Mesenchymal stem cell (in vitro differentiated cells and primary cell): ENCODE measurements around the gene PPP1R14D.

Experiments
- DNase-seq: peaks from one replicate; pipeline ENCODE4 v3.0.0-alpha.2; 2013
- H2AFZ ChIP-seq: one replicate; pipeline ENCODE4 v1.6.1; 2013; ENCODE audit warnings: low read depth, mild to moderate bottlenecking, control low read depth, inconsistent platforms, low read length, moderate library complexity
- H2AK5ac ChIP-seq: 2 replicates; pipeline ENCODE4 v1.6.1; 2013; ENCODE audit warnings: low read length, moderate library complexity, mild to moderate bottlenecking, inconsistent platforms; ENCODE audit not compliant: severe bottlenecking
- H2BK120ac ChIP-seq: one replicate; pipeline ENCODE4 v1.6.1; 2013; ENCODE audit warnings: low read depth, mild to moderate bottlenecking, inconsistent platforms, low read length, moderate library complexity
- H2BK12ac ChIP-seq, 2 experiments: one replicate each; pipeline ENCODE4 v1.6.1; 2013; ENCODE audit warnings: inconsistent platforms in 2 of 2, low read length in 2 of 2, mild to moderate bottlenecking in 2 of 2, moderate library complexity in 2 of 2, control low read depth in 1 of 2
- H2BK15ac ChIP-seq: one replicate; pipeline ENCODE4 v1.6.1; 2013; ENCODE audit warnings: mild to moderate bottlenecking, low read depth, inconsistent platforms; ENCODE audit not compliant: poor library complexity, severe bottlenecking
- H2BK5ac ChIP-seq: 2 replicates; pipeline ENCODE4 v1.6.1; 2013; ENCODE audit warnings: low read depth, mild to moderate bottlenecking, low read length, control low read depth, inconsistent platforms; ENCODE audit not compliant: poor library complexity, severe bottlenecking
- H3K14ac ChIP-seq, 2 experiments: one replicate each; pipeline ENCODE4 v1.6.1; 2013; ENCODE audit warnings: inconsistent platforms in 2 of 2, low read length in 2 of 2, control low read depth in 1 of 2, mild to moderate bottlenecking in 1 of 2, moderate library complexity in 1 of 2
- H3K18ac ChIP-seq, 2 experiments: one replicate each; pipeline ENCODE4 v1.6.1; 2013; ENCODE audit warnings: inconsistent platforms in 2 of 2, low read length in 2 of 2, control low read depth in 1 of 2, low read depth in 1 of 2, mild to moderate bottlenecking in 1 of 2
- H3K23ac ChIP-seq, 2 experiments: one replicate each; pipeline ENCODE4 v1.6.1; 2013; ENCODE audit warnings: inconsistent platforms in 2 of 2, low read length in 2 of 2, mild to moderate bottlenecking in 2 of 2, moderate library complexity in 2 of 2, control low read depth in 1 of 2
- H3K27ac ChIP-seq: 2 replicates; pipeline ENCODE4 v1.5.1; 2013; ENCODE audit warnings: mild to moderate bottlenecking, moderate library complexity, low read length, control low read depth, inconsistent platforms; ENCODE audit not compliant: poor library complexity, severe bottlenecking
- H3K27me3 ChIP-seq, 2 experiments: 2 replicates each; pipeline versions ENCODE4 v1.6.1 to v1.7.0; 2013; ENCODE audit warnings: low read length in 2 of 2, mild to moderate bottlenecking in 2 of 2, moderate library complexity in 2 of 2, control low read depth in 1 of 2, inconsistent platforms in 1 of 2; ENCODE audit not compliant: control insufficient read depth in 1 of 2, insufficient read depth in 1 of 2
- H3K36me3 ChIP-seq, 2 experiments: 2 replicates each; pipeline versions ENCODE4 v1.6.1 to v1.7.0; 2013; ENCODE audit warnings: low read length in 2 of 2, control low read depth in 1 of 2, inconsistent platforms in 1 of 2, low read depth in 1 of 2, mild to moderate bottlenecking in 1 of 2; ENCODE audit not compliant: insufficient read depth in 2 of 2, control insufficient read depth in 1 of 2
- H3K4ac ChIP-seq, 2 experiments: one replicate each; pipeline ENCODE4 v1.6.1; 2013; ENCODE audit warnings: inconsistent platforms in 2 of 2, low read length in 2 of 2, mild to moderate bottlenecking in 2 of 2, moderate library complexity in 2 of 2, control low read depth in 1 of 2, low read depth in 1 of 2
- H3K4me1 ChIP-seq: 2 replicates; pipeline ENCODE4 v1.6.1; 2013; ENCODE audit warnings: low read depth, low read length, control low read depth; ENCODE audit not compliant: control insufficient read depth, insufficient read depth
- H3K4me2 ChIP-seq: 2 replicates; pipeline ENCODE4 v1.6.1; 2013; ENCODE audit warnings: low read length, mild to moderate bottlenecking, inconsistent platforms; ENCODE audit not compliant: poor library complexity, severe bottlenecking
- H3K4me3 ChIP-seq, 2 experiments: 2 replicates each; pipeline versions ENCODE4 v1.5.1 to v1.7.0; 2013; ENCODE audit warnings: low read length in 2 of 2, mild to moderate bottlenecking in 2 of 2, control low read depth in 1 of 2, low read depth in 1 of 2; ENCODE audit not compliant: insufficient read depth in 1 of 2
- H3K79me1 ChIP-seq: replicated peaks from 2 replicates; pipeline ENCODE4 v1.6.1; 2013; ENCODE audit warnings: mild to moderate bottlenecking, control low read depth, low read length, inconsistent platforms; ENCODE audit not compliant: poor library complexity, severe bottlenecking
- H3K9ac ChIP-seq: 2 replicates; pipeline ENCODE4 v1.7.0; 2013; ENCODE audit warnings: mild to moderate bottlenecking, low read length, moderate library complexity
- H3K9me3 ChIP-seq: 2 replicates; pipeline ENCODE4 v1.7.0; 2013; ENCODE audit warnings: mild to moderate bottlenecking, low read length; ENCODE audit not compliant: control insufficient read depth
- H4K8ac ChIP-seq: one replicate; pipeline ENCODE4 v1.6.1; 2013; ENCODE audit warnings: inconsistent platforms, mild to moderate bottlenecking, low read length, moderate library complexity
- H4K91ac ChIP-seq: one replicate; pipeline ENCODE4 v1.6.1; 2013; ENCODE audit warnings: mild to moderate bottlenecking, low read length, inconsistent platforms
- WGBS: methylation state at CpG from one replicate; pipeline ENCODE4 v1.1.7; 2013; ENCODE audit warnings: mixed read lengths; 5-methylcytosine and 5-hydroxymethylcytosine counted together

The PPP1R14D gene

DNA sequence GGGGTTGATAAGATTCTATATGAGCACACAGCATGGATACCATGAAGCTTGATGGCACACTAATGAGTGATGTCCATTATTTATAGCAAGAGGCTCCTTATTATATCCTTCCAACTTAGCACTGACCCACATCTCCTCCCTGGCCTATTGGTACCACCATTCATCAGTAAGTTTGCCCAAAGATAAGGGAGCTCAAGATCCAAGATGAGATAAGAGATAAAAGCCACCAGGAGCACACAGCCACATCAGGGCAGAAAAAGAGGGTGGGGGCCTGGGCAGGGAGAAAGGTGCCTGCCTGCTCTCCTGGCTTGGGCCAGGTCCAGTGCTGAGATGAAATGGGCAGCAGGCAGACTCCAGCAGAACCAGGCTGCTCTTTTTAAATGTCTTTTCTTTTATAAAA is 4.4 kb upstream of the PPP1R14D start:
- no peak overlapping the region for H3K14ac ChIP-seq
- no peaks in the 10 kb centered on the region for H3K79me1 ChIP-seq
- H3K9me3 ChIP-seq, result no peaks in the 10 kb centered on the region
- no peak overlapping the region for H4K91ac ChIP-seq
- H3K4me1 ChIP-seq, result no peaks in the 10 kb centered on the region
- no peak overlapping the region for H3K4ac ChIP-seq
- no peak overlapping the region for H2BK12ac ChIP-seq
- no peak overlapping the region for H3K18ac ChIP-seq
- no peak overlapping the region for H2BK15ac ChIP-seq
- no peak overlapping the region for H4K8ac ChIP-seq
- H2AFZ ChIP-seq, result no peak overlapping the region
- no peak overlapping the region for H3K27ac ChIP-seq
- no peaks in the 10 kb centered on the region for H3K36me3 ChIP-seq
- H3K4me3 ChIP-seq, result no peak overlapping the region
- no peak overlapping the region for H3K4me2 ChIP-seq
- DNase-seq, result no peak
- H2BK120ac ChIP-seq, result no peak overlapping the region
- H2BK5ac ChIP-seq, result no peak overlapping the region
- H3K23ac ChIP-seq, result no peak overlapping the region
- H3K27me3 ChIP-seq, result peaks cover 3 to 18% of the 10 kb centered on the region in 2 experiments
- no peak overlapping the region for H3K9ac ChIP-seq
- no peak overlapping the region for H2AK5ac ChIP-seq

DNA sequence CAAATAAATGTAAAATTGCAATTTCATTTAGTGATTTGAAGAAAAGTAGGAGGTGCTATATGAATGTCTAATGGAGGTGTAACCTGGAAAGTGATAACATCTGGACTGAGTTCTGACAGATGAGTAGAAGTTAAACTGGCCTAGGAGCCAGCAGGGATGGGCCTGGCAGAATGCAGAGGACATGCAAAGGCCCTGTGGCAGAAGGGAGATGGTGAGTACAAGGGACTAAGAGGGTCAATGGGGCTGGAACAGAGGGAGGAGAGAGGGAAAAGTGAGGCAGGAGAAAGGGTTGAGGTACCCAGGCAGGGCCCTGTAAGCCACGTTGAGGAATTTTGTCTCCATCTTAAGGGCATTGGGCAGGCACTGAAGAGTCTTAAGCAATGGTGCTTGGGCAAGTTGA is 3.4 kb upstream of the PPP1R14D start:
- no peak overlapping the region for H4K8ac ChIP-seq
- no peak overlapping the region for H3K18ac ChIP-seq
- H4K91ac ChIP-seq, result no peak overlapping the region
- no peak overlapping the region for H3K4me2 ChIP-seq
- no peak overlapping the region for H3K27ac ChIP-seq
- H3K27me3 ChIP-seq, result peaks cover 3 to 25% of the 10 kb centered on the region in 2 experiments
- H3K9ac ChIP-seq, result no peak overlapping the region
- H3K23ac ChIP-seq, result no peak overlapping the region
- H2BK15ac ChIP-seq, result no peak overlapping the region
- H3K4me3 ChIP-seq, result no peak overlapping the region
- H2BK5ac ChIP-seq, result no peak overlapping the region
- no peaks in the 10 kb centered on the region for H3K36me3 ChIP-seq
- no peak for DNase-seq
- no peaks in the 10 kb centered on the region for H3K4me1 ChIP-seq
- H2AK5ac ChIP-seq, result no peak overlapping the region
- 78% methylated on average over 1 of the region's 1 CpG for WGBS
- no peak overlapping the region for H3K4ac ChIP-seq
- no peak overlapping the region for H2BK12ac ChIP-seq
- no peak overlapping the region for H3K14ac ChIP-seq
- no peak overlapping the region for H2BK120ac ChIP-seq
- no peak overlapping the region for H2AFZ ChIP-seq
- no peaks in the 10 kb centered on the region for H3K9me3 ChIP-seq
- H3K79me1 ChIP-seq, result no peaks in the 10 kb centered on the region

GRCh38 chr15:40830884-40831283 is 2.4 kb upstream of the PPP1R14D start:
- no peak overlapping the region for H2AK5ac ChIP-seq
- no peak overlapping the region for H4K91ac ChIP-seq

DNA sequence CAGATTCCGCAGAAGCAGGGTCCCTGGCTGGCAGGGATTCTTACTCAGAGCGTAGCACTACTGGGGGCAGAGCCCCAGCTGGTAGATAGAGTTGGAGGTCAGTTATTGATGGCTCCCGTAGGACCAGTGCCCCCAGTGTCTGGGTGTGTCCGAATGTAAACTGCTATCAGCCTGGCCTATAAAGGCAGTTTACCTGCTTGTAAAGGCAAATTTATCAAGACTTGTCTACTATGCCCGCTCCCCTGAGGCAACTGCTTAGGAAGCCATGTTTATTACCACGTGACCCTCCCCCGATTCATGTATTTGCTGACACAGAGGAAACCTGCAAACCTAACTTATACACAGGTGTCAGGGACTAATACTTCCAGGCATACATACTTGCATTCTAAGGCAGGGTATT is 607 bp upstream of the PPP1R14D start:
- no peak overlapping the region for H3K4me3 ChIP-seq
- no peak overlapping the region for H3K9ac ChIP-seq
- H3K14ac ChIP-seq, result no peak overlapping the region
- H2BK12ac ChIP-seq, result no peak overlapping the region
- H2BK5ac ChIP-seq, result no peak overlapping the region
- no peak overlapping the region for H3K4me2 ChIP-seq
- H2BK120ac ChIP-seq, result no peak overlapping the region
- 91% methylated on average over 7 of the region's 7 CpGs for WGBS
- no peak overlapping the region for H3K23ac ChIP-seq
- H3K27ac ChIP-seq, result no peak overlapping the region
- H3K79me1 ChIP-seq, result no peaks in the 10 kb centered on the region
- no peak overlapping the region for H2AFZ ChIP-seq
- DNase-seq, result no peak
- H4K8ac ChIP-seq, result no peak overlapping the region
- H3K27me3 ChIP-seq, result peaks cover 3 to 42% of the 10 kb centered on the region in 2 experiments
- no peak overlapping the region for H4K91ac ChIP-seq
- no peak overlapping the region for H2BK15ac ChIP-seq
- H3K4me1 ChIP-seq, result peaks cover 4% of the 10 kb centered on the region
- no peaks in the 10 kb centered on the region for H3K9me3 ChIP-seq
- no peak overlapping the region for H2AK5ac ChIP-seq
- no peak overlapping the region for H3K4ac ChIP-seq
- H3K36me3 ChIP-seq, result no peaks in the 10 kb centered on the region
- H3K18ac ChIP-seq, result no peak overlapping the region

More at GRCh38 chr15:40830884-40831283, 2.4 kb upstream of the PPP1R14D start:
- Histone ChIP-seq H2BK15ac (no peak overlapping the region), H2BK5ac (no peak overlapping the region), H3K4me3 (no peak overlapping the region), H3K14ac (no peak overlapping the region), H3K4me2 (no peak overlapping the region), H4K8ac (no peak overlapping the region), H3K27me3 (peaks cover 3 to 35% of the 10 kb centered on the region in 2 experiments), H2BK120ac (no peak overlapping the region), H3K9me3 (no peaks in the 10 kb centered on the region), H3K9ac (no peak overlapping the region), H2AFZ (no peak overlapping the region), H3K18ac (no peak overlapping the region), H2BK12ac (no peak overlapping the region), H3K4ac (no peak overlapping the region), H3K27ac (no peak overlapping the region), H3K23ac (no peak overlapping the region), H3K79me1 (no peaks in the 10 kb centered on the region), H3K36me3 (no peaks in the 10 kb centered on the region), H3K4me1 (peaks cover 2% of the 10 kb centered on the region)
- WGBS, result 57% methylated on average over 2 of the region's 2 CpGs
- DNase-seq, result no peak
